IPS-15b (cell line): ENCODE data around the gene GPR22.

ENCODE experiments used
- H3K27me3 ChIP-seq: one replicate; pipeline ENCODE4 v1.6.1; 2013; ENCODE audit warnings: low read length; ENCODE audit not compliant: control insufficient read depth, insufficient read depth
- H3K36me3 ChIP-seq: one replicate; pipeline ENCODE4 v1.6.1; 2013; ENCODE audit warnings: low read length; ENCODE audit not compliant: control insufficient read depth, insufficient read depth
- H3K4me1 ChIP-seq: one replicate; pipeline ENCODE4 v1.6.1; 2013; ENCODE audit warnings: mild to moderate bottlenecking, low read length; ENCODE audit not compliant: control insufficient read depth, insufficient read depth
- H3K4me3 ChIP-seq: one replicate; pipeline ENCODE4 v1.5.1; 2013; ENCODE audit warnings: low read depth, low read length
- H3K9ac ChIP-seq: one replicate; pipeline ENCODE4 v1.6.1; 2013; ENCODE audit warnings: low read depth, mild to moderate bottlenecking, low read length
- H3K9me3 ChIP-seq: one replicate; pipeline ENCODE4 v1.6.1; 2013; ENCODE audit warnings: mild to moderate bottlenecking, low read length; ENCODE audit not compliant: control insufficient read depth, insufficient read depth

Gene GPR22

DNA sequence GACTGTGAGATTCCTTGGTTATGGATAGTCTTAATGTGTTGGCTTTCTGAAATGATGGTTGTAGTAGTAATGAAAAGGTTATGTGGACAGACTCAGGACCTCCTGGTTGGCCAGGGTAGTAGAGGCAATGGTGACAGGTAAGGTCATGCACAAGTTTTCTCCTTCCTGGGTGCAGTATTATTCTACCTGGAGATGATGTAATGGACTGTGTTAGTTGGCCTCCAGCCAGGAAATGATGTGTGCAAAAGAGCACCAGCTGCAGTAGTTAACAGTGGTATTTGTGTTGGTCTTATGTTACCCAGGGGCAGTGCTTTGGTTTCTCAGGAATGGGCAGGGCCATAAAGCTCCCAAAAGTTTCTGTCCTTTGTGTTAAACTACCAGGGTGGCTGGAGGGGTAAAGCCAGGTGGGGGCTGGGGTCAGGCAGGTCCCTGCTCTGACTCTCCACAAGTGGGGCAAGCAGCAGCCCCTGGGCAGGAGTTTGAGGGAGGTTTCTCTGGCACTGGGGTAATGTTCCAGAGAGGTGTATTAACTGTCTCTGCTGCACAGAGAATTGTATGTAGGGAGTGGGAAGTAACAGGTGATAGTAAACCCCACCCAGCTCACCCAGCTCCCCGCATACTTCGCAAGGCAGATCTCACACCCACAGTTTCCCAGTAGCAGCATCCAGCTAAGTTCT lies 36.3 kb downstream of the GPR22 start:
- H3K4me3 ChIP-seq = no peak overlapping the region
- H3K27me3 ChIP-seq = no peaks in the 10 kb centered on the region
- H3K4me1 ChIP-seq = no peaks in the 10 kb centered on the region
- H3K9me3 ChIP-seq = peaks cover 2% of the 10 kb centered on the region
- peaks cover 3% of the 10 kb centered on the region for H3K36me3 ChIP-seq
- no peak overlapping the region for H3K9ac ChIP-seq

DNA sequence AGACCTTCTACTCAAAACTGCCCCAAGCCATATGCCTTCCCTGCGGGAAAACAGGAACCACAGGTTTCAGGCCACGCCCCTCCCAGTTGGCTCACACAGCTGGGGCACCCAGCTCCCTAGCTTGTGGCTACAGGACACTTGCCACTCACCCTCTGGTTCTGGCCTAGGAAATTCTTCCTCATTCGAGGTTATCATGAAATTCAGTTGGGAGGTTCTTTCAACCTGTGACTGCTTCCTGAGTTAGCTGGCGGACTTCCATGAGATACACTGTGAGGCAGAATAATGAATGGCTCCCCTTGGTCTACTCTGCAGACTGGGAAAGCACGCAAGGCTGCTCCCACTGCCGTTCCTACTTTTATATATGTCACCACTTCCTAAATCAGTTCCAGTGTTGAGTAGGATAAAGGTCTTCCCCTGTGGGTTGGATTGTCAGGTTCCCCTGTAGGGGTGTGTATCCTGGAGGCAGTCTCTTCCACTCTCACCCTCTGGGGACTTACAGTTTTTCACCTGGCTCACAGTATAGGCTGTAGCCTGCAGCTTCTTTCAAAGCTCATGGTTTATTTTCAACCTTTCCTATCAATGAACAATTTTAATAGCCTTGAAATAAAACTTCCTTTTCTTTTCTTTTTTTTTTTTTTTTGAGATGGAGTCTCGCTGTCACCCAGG lies 37.0 kb downstream of the GPR22 start:
- Histone ChIP-seq H3K4me3 (no peak overlapping the region), H3K4me1 (no peaks in the 10 kb centered on the region), H3K9me3 (peaks cover 2% of the 10 kb centered on the region), H3K27me3 (no peaks in the 10 kb centered on the region), H3K9ac (no peak overlapping the region), H3K36me3 (peaks cover 3% of the 10 kb centered on the region)
